ENCODE measurements around the gene PCYOX1L. TPM values are rescaled to one million over a fixed set of nuclear protein-coding genes. Genes with fewer than 3 reads are reported as not detected.

The PCYOX1L gene
- total RNA-seq, 1 experiment from 2014 or later, result 15.3 TPM

DNA sequence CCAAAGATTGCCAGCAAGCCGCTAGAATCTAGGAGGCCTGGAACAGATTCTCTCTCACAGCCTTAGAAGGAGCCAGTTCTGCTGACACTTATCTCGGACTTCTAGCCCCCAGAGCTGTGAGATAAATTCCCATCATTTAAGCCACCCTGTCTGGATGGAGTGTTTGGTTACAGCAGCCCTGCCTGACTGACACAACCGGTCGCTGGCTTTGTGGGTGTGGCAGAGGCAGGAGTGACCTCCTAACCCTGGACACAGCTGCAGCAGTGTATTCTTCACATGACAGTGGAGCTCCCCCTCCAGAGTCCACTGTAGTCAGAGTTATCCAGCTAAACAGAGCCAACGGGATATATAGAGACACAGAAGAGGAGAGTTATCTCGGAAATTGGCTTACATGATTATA, 42.5 kb downstream of the PCYOX1L start:
- DNase-seq, result no peak
- no peak overlapping the region for H2AFZ ChIP-seq (ENCODE audit: low read length)
- TF ChIP-seq, protein P1, sequence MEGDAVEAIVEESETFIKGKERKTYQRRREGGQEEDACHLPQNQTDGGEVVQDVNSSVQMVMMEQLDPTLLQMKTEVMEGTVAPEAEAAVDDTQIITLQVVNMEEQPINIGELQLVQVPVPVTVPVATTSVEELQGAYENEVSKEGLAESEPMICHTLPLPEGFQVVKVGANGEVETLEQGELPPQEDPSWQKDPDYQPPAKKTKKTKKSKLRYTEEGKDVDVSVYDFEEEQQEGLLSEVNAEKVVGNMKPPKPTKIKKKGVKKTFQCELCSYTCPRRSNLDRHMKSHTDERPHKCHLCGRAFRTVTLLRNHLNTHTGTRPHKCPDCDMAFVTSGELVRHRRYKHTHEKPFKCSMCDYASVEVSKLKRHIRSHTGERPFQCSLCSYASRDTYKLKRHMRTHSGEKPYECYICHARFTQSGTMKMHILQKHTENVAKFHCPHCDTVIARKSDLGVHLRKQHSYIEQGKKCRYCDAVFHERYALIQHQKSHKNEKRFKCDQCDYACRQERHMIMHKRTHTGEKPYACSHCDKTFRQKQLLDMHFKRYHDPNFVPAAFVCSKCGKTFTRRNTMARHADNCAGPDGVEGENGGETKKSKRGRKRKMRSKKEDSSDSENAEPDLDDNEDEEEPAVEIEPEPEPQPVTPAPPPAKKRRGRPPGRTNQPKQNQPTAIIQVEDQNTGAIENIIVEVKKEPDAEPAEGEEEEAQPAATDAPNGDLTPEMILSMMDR (conservative IDR thresholded peaks at IDR 0.05), result no peak
- no peak overlapping the region for H3K4me3 Mint-ChIP-seq
- H3K4me1 Mint-ChIP-seq, result peaks cover 13 to 31% of the 10 kb centered on the region in 2 experiments
- no peak overlapping the region for H2BK20ac ChIP-seq (ENCODE audit: low read depth, low read length, poor library complexity, severe bottlenecking)
- H3K27ac ChIP-seq (ENCODE audit: insufficient read length, low read depth, low read length), result no peak overlapping the region
- no peak overlapping the region for H3K56ac ChIP-seq (ENCODE audit: insufficient read length, low read depth, low read length)
- H3K9me3 Mint-ChIP-seq, result no peaks in the 10 kb centered on the region
- H3K27me3 Mint-ChIP-seq (ENCODE audit: low read depth), result no peaks in the 10 kb centered on the region
- no peak overlapping the region for H3K23ac ChIP-seq (ENCODE audit: insufficient read length, low read depth, low read length)
- no CpG with 5 or more reads among the region's 6 CpGs for WGBS (ENCODE audit: extremely low coverage, insufficient read length, low lambda C conversion rate)
- no peak overlapping the region for H2BK120ac ChIP-seq (ENCODE audit: low read depth, low read length, poor library complexity, severe bottlenecking)
- H3K36me3 Mint-ChIP-seq (ENCODE audit: insufficient read depth in 1 of 3, low read depth in 3 of 3), result no peaks in the 10 kb centered on the region
- no peaks in the 10 kb centered on the region for H3K23me2 ChIP-seq (ENCODE audit: insufficient read length, low read depth, low read length, poor library complexity, severe bottlenecking)
- H2BK5ac ChIP-seq (ENCODE audit: insufficient read length, low read length), result no peak overlapping the region
- no peak overlapping the region for H2AK5ac ChIP-seq (ENCODE audit: insufficient read length, low read length)
- no peak overlapping the region for H3K18ac ChIP-seq (ENCODE audit: insufficient read length, low read depth, low read length)
- no peak overlapping the region for H2BK15ac ChIP-seq (ENCODE audit: low read depth, low read length)
- no peak overlapping the region for H3K4me2 ChIP-seq (ENCODE audit: insufficient read depth, insufficient read length, low read length)
- no peak overlapping the region for H3K27ac Mint-ChIP-seq
- no peaks in the 10 kb centered on the region for H3K27me3 ChIP-seq (ENCODE audit: insufficient read depth, low read length)
- no peaks in the 10 kb centered on the region for H3K79me2 ChIP-seq (ENCODE audit: insufficient read depth, low read length)
- H2BK12ac ChIP-seq (ENCODE audit: insufficient read length, low read depth, low read length), result no peak overlapping the region
- H3K14ac ChIP-seq (ENCODE audit: insufficient read depth, low read length), result no peak overlapping the region
- no peak overlapping the region for H4K8ac ChIP-seq (replicated peaks; ENCODE audit: insufficient read length, low read depth, low read length)
- no peaks in the 10 kb centered on the region for H3K79me1 ChIP-seq (ENCODE audit: insufficient read depth, low read depth, low read length, poor library complexity, severe bottlenecking)
- no peaks in the 10 kb centered on the region for H4K20me1 ChIP-seq (ENCODE audit: control insufficient read depth, insufficient read depth, insufficient read length)
- no peak overlapping the region for H4K5ac ChIP-seq (ENCODE audit: insufficient read length, low read depth, low read length)
- no peaks in the 10 kb centered on the region for H3K9me3 ChIP-seq (ENCODE audit: control insufficient read depth, low read depth, low read length)
- H3K4me1 ChIP-seq (ENCODE audit: insufficient read depth, low read length), result no peaks in the 10 kb centered on the region
- H4K91ac ChIP-seq (ENCODE audit: insufficient read length, low read depth, low read length), result no peak overlapping the region
- no peak overlapping the region for H3T11ph ChIP-seq (ENCODE audit: low read length)
- H3K4ac ChIP-seq (ENCODE audit: low read depth, low read length), result no peak overlapping the region
- no peak overlapping the region for H3K9ac ChIP-seq (ENCODE audit: extremely low read depth, insufficient read length, low read length)

Measured in H9 (cell line).